ENCODE measurements around the gene GORASP2. TPM values are rescaled to one million over a fixed set of nuclear protein-coding genes. Genes with fewer than 3 reads are reported as not detected.

Gene GORASP2
- total RNA-seq, 1 experiment from 2014 or later = 102 TPM

DNA sequence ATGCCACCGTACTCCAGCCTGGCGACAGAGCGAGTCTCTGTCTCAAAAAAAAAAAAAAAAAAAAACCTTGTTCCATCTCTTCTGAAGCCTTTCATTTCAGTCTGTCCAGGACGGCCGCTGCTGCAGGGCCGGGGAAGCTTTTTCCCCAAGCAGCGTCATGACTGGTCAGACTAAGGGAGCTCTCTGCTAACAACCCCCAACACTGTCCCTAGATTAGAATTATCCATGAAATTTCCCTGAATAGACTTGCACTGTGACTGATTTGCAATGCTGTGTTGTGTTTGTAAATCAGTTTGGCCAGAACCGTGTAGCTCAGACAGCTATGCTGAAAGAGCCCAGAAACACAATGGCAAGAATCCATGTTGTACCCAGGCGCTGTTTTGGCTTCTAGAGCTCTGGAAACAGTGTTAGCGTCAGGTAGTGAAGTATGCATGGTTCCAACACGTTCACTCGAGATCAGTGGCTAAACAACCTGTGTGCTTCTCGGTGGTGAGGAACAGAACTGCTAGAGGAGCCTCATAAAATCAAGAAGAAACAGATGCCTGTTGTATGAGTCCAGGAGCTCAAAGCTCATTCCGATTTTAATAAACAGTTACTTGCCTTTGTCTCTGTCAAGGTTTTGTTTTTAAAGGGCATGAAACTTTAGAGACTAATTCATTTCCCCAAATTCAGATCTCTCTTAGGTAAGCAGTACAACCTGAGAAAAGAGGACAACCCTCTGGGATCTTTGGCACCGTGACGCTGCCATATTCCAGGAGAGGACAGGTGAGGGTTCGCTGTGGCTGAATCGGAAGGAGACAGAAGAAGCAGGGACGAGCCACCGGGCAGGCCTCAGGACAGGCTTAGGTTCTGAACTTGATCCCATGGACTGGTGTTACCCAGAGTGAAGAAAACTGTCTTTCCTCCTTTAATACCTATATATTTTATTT lies 43.5 kb downstream of the GORASP2 start:
- peak overlapping the region; percentile 57 for H3K4me3 Mint-ChIP-seq
- TF ChIP-seq SOX15 (CRISPR knock-in tag; IDR thresholded peaks at IDR 0.05) (no peak), TEAD1 (CRISPR knock-in tag; IDR thresholded peaks at IDR 0.05) (no peak), ZNF263 (CRISPR knock-in tag; IDR thresholded peaks at IDR 0.05; ENCODE audit: low read depth) (no peak), SP1 (CRISPR knock-in tag; conservative IDR thresholded peaks at IDR 0.05) (no peak), ZBTB21 (CRISPR knock-in tag; IDR thresholded peaks at IDR 0.05; ENCODE audit: borderline replicate concordance) (no peak), PRRX2 (CRISPR knock-in tag; IDR thresholded peaks at IDR 0.05) (no peak), RELA (CRISPR knock-in tag; IDR thresholded peaks at IDR 0.05; ENCODE audit: borderline replicate concordance) (no peak), ZNF232 (CRISPR knock-in tag; IDR thresholded peaks at IDR 0.05) (no peak), IRF2 (CRISPR knock-in tag; IDR thresholded peaks at IDR 0.05; ENCODE audit: borderline replicate concordance, low read depth) (no peak), JUN (CRISPR knock-in tag; IDR thresholded peaks at IDR 0.05) (no peak), MYBL2 (CRISPR knock-in tag; IDR thresholded peaks at IDR 0.05) (no peak)
- TF ChIP-seq, protein P1, sequence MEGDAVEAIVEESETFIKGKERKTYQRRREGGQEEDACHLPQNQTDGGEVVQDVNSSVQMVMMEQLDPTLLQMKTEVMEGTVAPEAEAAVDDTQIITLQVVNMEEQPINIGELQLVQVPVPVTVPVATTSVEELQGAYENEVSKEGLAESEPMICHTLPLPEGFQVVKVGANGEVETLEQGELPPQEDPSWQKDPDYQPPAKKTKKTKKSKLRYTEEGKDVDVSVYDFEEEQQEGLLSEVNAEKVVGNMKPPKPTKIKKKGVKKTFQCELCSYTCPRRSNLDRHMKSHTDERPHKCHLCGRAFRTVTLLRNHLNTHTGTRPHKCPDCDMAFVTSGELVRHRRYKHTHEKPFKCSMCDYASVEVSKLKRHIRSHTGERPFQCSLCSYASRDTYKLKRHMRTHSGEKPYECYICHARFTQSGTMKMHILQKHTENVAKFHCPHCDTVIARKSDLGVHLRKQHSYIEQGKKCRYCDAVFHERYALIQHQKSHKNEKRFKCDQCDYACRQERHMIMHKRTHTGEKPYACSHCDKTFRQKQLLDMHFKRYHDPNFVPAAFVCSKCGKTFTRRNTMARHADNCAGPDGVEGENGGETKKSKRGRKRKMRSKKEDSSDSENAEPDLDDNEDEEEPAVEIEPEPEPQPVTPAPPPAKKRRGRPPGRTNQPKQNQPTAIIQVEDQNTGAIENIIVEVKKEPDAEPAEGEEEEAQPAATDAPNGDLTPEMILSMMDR (IDR thresholded peaks at IDR 0.05) = no peak
- TF ChIP-seq, protein P2, sequence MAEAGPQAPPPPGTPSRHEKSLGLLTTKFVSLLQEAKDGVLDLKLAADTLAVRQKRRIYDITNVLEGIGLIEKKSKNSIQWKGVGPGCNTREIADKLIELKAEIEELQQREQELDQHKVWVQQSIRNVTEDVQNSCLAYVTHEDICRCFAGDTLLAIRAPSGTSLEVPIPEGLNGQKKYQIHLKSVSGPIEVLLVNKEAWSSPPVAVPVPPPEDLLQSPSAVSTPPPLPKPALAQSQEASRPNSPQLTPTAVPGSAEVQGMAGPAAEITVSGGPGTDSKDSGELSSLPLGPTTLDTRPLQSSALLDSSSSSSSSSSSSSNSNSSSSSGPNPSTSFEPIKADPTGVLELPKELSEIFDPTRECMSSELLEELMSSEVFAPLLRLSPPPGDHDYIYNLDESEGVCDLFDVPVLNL (CRISPR knock-in tag; IDR thresholded peaks at IDR 0.05; ENCODE audit: borderline replicate concordance, low read depth) = no peak
- TF ChIP-seq, protein P3, sequence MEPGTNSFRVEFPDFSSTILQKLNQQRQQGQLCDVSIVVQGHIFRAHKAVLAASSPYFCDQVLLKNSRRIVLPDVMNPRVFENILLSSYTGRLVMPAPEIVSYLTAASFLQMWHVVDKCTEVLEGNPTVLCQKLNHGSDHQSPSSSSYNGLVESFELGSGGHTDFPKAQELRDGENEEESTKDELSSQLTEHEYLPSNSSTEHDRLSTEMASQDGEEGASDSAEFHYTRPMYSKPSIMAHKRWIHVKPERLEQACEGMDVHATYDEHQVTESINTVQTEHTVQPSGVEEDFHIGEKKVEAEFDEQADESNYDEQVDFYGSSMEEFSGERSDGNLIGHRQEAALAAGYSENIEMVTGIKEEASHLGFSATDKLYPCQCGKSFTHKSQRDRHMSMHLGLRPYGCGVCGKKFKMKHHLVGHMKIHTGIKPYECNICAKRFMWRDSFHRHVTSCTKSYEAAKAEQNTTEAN (CRISPR knock-in tag; IDR thresholded peaks at IDR 0.05) = no peak
- peaks cover 4% of the 10 kb centered on the region for H3K27me3 Mint-ChIP-seq (ENCODE audit: low read depth)
- DNase-seq (ENCODE audit: low spot score) (no peak), ATAC-seq (peak; percentile 8)
- CTCF ChIA-PET = interaction anchor here (0.5 to 5.8 kb wide), 25 partner anchors 9 to 626 kb away, joined by 3 to 34 read pairs (median 4); partner anchors contain the start of genes DCAF17, GORASP2 and METTL8
- POLR2A ChIA-PET = interaction anchor here (0.6 to 0.8 kb wide), 3 partner anchors 115 to 738 kb away, joined by 3 read pairs; partner anchors contain the start of genes DCAF17 and METTL8
- peaks cover 6% of the 10 kb centered on the region for H3K36me3 Mint-ChIP-seq
- peaks cover 51% of the 10 kb centered on the region for H3K4me1 Mint-ChIP-seq
- H3K9me3 Mint-ChIP-seq = no peaks in the 10 kb centered on the region
- peak overlapping the region; percentile 16; the same call in 1 of the 2 replicates for H3K27ac Mint-ChIP-seq

DNA sequence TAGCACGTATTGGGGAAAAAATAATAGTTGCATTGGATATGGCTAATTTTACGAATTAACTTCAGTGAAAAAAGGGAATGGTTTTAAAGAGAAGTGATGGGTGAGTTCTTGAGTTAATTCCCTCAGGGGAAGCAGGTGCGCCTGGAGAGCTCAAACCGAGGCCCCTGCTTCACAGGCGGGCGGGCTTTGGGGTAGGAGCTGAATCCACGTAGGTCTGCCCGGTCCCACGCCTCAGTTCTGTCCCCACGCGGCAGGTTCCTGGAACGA lies 44.1 kb downstream of the GORASP2 start:
- DNase-seq (ENCODE audit: low spot score) = no peak
- Mint-ChIP-seq H3K27ac (no peak overlapping the region), H3K4me3 (peak overlapping the region; percentile 57), H3K4me1 (peaks cover 54% of the 10 kb centered on the region), H3K9me3 (no peaks in the 10 kb centered on the region), H3K36me3 (peaks cover under 1% of the 10 kb centered on the region; the same call in 1 of the 2 replicates), H3K27me3 (ENCODE audit: low read depth) (peaks cover 4% of the 10 kb centered on the region)
- POLR2A ChIA-PET = interaction anchor here (0.6 kb wide), 1 partner anchor 847 kb away, joined by 5 read pairs; no protein-coding TSS in a partner anchor
- TF ChIP-seq, protein P4, sequence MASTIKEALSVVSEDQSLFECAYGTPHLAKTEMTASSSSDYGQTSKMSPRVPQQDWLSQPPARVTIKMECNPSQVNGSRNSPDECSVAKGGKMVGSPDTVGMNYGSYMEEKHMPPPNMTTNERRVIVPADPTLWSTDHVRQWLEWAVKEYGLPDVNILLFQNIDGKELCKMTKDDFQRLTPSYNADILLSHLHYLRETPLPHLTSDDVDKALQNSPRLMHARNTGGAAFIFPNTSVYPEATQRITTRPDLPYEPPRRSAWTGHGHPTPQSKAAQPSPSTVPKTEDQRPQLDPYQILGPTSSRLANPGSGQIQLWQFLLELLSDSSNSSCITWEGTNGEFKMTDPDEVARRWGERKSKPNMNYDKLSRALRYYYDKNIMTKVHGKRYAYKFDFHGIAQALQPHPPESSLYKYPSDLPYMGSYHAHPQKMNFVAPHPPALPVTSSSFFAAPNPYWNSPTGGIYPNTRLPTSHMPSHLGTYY (CRISPR knock-in tag; IDR thresholded peaks at IDR 0.05) = peak; percentile 23; the same call in 1 of the 2 replicates
- TF ChIP-seq, protein P5, sequence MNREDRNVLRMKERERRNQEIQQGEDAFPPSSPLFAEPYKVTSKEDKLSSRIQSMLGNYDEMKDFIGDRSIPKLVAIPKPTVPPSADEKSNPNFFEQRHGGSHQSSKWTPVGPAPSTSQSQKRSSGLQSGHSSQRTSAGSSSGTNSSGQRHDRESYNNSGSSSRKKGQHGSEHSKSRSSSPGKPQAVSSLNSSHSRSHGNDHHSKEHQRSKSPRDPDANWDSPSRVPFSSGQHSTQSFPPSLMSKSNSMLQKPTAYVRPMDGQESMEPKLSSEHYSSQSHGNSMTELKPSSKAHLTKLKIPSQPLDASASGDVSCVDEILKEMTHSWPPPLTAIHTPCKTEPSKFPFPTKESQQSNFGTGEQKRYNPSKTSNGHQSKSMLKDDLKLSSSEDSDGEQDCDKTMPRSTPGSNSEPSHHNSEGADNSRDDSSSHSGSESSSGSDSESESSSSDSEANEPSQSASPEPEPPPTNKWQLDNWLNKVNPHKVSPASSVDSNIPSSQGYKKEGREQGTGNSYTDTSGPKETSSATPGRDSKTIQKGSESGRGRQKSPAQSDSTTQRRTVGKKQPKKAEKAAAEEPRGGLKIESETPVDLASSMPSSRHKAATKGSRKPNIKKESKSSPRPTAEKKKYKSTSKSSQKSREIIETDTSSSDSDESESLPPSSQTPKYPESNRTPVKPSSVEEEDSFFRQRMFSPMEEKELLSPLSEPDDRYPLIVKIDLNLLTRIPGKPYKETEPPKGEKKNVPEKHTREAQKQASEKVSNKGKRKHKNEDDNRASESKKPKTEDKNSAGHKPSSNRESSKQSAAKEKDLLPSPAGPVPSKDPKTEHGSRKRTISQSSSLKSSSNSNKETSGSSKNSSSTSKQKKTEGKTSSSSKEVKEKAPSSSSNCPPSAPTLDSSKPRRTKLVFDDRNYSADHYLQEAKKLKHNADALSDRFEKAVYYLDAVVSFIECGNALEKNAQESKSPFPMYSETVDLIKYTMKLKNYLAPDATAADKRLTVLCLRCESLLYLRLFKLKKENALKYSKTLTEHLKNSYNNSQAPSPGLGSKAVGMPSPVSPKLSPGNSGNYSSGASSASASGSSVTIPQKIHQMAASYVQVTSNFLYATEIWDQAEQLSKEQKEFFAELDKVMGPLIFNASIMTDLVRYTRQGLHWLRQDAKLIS (CRISPR knock-in tag; IDR thresholded peaks at IDR 0.05; ENCODE audit: borderline replicate concordance) = no peak
- no peak for ATAC-seq
- CTCF ChIA-PET = interaction anchor here (0.5 to 5.8 kb wide), 23 partner anchors 10 to 626 kb away, joined by 3 to 34 read pairs (median 4); partner anchors contain the start of genes DCAF17, GORASP2 and METTL8

Data from WTC11 (cell line).